GM12891 (cell line): ENCODE data around the gene AGBL5.
"Not testable (repeated sequence)": the region's sequence is repeated elsewhere in the genome, so short reads cannot be mapped to it uniquely, and the experiment has no call there.

Experiments used
- DNase-seq: peaks from one replicate; pipeline ENCODE4 v3.0.0; 2011; ENCODE audit warnings: low spot score; ENCODE audit not compliant: insufficient read length
- FAIRE-seq: peaks from 2 replicates; lab custom pipeline; 2011; peaks lifted over from hg19 to GRCh38; lab: Jason Lieb, UNC
- PAX5 ChIP-seq: IDR thresholded peaks from 2 replicates; pipeline ENCODE4 v1.6.1; 2011; ENCODE audit warnings: low read length, moderate library complexity, mild to moderate bottlenecking; ENCODE audit not compliant: insufficient read depth, severe bottlenecking
- POLR2A ChIP-seq: IDR thresholded peaks from 2 replicates; pipeline ENCODE4 v1.6.1; 2011; ENCODE audit warnings: low read depth, low read length, control low read depth
- POLR2AphosphoS5 ChIP-seq: IDR thresholded peaks from 2 replicates; pipeline ENCODE4 v1.6.1; 2011; ENCODE audit warnings: low read depth, low read length, control low read depth
- POU2F2 ChIP-seq: IDR thresholded peaks from 2 replicates; pipeline ENCODE4 v1.6.1; 2011; ENCODE audit warnings: low read depth, mild to moderate bottlenecking, control low read depth, low read length, moderate library complexity
- SPI1 ChIP-seq: IDR thresholded peaks from 2 replicates; pipeline ENCODE4 v1.6.1; 2011; ENCODE audit warnings: low read depth, low read length, control low read depth
- TAF1 ChIP-seq: IDR thresholded peaks from 2 replicates; pipeline ENCODE4 v1.6.1; 2011; ENCODE audit warnings: low read depth, low read length, control low read depth

Gene AGBL5

GRCh38 chr2:27095745-27096651 lies 44.5 kb downstream of the AGBL5 start:
- DNase-seq (peak; percentile 75), FAIRE-seq (peak; percentile 88)
- TF ChIP-seq POLR2AphosphoS5 = no peak
- TF ChIP-seq SPI1 = 0 out of 2 replicates have a peak, but pooled peaks have one; percentile 4

DNA sequence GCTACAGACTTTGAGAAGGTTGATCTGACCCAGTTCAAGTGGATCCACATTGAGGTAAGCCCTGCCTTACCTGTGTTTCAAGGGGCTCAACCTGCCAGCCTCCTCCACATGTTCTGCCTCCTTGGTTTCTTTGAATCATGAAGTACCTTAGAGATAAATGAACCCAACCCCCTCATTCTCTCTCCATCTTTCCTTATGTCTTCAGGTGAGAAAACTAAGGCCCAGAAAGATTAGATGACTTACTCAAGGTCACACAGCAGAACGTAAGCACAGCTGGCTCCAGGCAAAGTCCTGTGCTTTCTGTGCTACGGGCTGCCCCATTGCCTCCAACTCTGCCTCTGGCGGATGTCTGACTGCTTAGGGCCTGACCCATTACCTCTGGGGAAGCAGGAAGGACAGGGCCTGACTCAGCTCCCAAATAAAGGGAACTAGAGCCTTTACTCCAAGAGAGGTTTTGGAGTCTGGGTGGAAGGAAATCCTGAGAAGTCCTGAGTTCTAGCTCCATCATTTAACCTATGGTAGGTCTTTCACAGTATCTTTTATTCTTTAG lies 45.4 kb downstream of the AGBL5 start:
- FAIRE-seq = no peak
- TF ChIP-seq SPI1 (no peak), TAF1 (no peak), POLR2AphosphoS5 (no peak)

GRCh38 chr2:27097341-27097740 lies 45.9 kb downstream of the AGBL5 start:
- FAIRE-seq (no peak), DNase-seq (no peak)
- TF ChIP-seq POU2F2 = no peak
- no peak for TF ChIP-seq TAF1
- no peak for TF ChIP-seq PAX5
- TF ChIP-seq POLR2AphosphoS5 = no peak
- no peak for TF ChIP-seq POLR2A
- TF ChIP-seq SPI1 = no peak

More for the DNA sequence above, 45.4 kb downstream of the AGBL5 start:
- no peak for DNase-seq

DNA sequence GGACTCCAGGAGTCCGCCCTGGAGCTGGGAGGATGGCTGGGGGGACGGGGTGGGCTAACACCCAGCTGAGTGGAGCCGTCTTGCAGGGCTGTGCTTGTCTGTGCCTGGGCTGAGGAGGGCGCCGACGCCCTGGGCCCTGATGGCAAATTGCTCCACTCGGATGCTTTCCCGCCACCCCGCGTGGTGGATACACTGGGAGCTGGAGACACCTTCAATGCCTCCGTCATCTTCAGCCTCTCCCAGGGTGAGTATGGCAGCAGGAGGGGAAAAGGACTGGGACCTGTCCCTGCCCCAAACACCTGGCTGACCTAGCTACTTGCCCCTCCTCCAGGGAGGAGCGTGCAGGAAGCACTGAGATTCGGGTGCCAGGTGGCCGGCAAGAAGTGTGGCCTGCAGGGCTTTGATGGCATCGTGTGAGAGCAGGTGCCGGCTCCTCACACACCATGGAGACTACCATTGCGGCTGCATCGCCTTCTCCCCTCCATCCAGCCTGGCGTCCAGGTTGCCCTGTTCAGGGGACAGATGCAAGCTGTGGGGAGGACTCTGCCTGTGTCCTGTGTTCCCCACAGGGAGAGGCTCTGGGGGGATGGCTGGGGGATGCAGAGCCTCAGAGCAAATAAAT lies 48.0 kb downstream of the AGBL5 start:
- no peak for DNase-seq
- TF ChIP-seq TAF1 (no peak), POU2F2 (no peak), POLR2AphosphoS5 (no peak), SPI1 (no peak), POLR2A (no peak), PAX5 (no peak)
- FAIRE-seq = no peak

GRCh38 chr2:27100036-27100435 lies 48.6 kb downstream of the AGBL5 start:
- DNase-seq = no peak
- TF ChIP-seq POU2F2 (no peak), TAF1 (no peak), POLR2A (no peak), SPI1 (no peak), PAX5 (no peak), POLR2AphosphoS5 (no peak)
- FAIRE-seq = no peak

DNA sequence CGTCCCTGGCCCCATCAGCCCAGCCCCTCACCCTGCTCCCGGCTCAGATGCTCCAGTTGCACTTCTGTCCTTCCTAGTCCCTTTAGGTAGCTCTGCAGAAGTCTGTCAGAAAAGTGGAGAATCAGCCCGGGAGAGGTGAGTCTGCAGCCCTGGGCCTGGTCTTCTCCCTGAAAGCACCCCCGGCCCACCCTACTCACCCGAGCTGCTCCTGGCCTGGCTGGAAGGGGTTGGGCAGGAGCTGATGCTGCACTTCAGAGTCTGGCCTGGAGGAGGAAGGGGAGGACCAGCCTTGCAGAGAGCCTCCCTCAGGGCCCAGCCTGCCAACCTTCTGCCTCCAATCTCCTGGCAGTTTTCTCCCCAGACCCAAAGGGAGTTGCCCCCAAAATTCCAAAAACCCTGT lies 50.9 kb downstream of the AGBL5 start:
- no peak for FAIRE-seq
- DNase-seq = no peak
- TF ChIP-seq TAF1 (no peak), POU2F2 (no peak), POLR2AphosphoS5 (no peak), SPI1 (no peak), POLR2A (no peak), PAX5 (no peak)

GRCh38 chr2:27105981-27106380 lies 54.5 kb downstream of the AGBL5 start:
- DNase-seq (no peak), FAIRE-seq (no peak)
- no peak for TF ChIP-seq SPI1
- no peak for TF ChIP-seq PAX5
- no peak for TF ChIP-seq TAF1
- TF ChIP-seq POLR2A = no peak
- no peak for TF ChIP-seq POLR2AphosphoS5
- no peak for TF ChIP-seq POU2F2

GRCh38 chr2:27108221-27108620 lies 56.8 kb downstream of the AGBL5 start:
- DNase-seq (no peak), FAIRE-seq (no peak)
- TF ChIP-seq PAX5 (no peak), POLR2A (no peak), SPI1 (no peak), POLR2AphosphoS5 (no peak), TAF1 (no peak), POU2F2 (no peak)

DNA sequence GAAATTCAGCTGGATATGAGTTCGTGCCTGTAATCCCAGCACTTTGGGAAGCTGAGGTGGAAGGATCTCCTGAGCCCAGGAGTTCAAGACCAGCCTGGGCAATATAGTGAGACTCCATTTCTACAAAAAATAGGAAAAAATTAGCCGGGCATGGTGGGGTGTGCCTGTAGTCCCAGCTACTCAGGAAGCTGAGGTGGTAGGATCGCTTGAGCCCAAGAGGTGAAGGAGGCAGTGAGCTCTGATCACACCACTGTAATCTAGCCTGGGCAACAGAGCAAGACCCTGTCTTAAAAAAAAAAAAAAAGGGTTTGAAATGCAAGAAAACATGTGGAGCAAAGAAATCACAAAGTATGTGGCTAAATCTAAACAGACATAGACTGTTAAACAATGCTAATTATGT lies 57.6 kb downstream of the AGBL5 start:
- DNase-seq = no peak
- FAIRE-seq = no peak
- TF ChIP-seq PAX5 = no peak
- no peak for TF ChIP-seq POLR2AphosphoS5
- no peak for TF ChIP-seq POU2F2
- TF ChIP-seq POLR2A = no peak
- no peak for TF ChIP-seq SPI1
- TF ChIP-seq TAF1 = no peak

- DNase-seq, FAIRE-seq: not testable (repeated sequence)
Measured at GRCh38 chr2:27110603-27111352, 59.3 kb downstream of the AGBL5 start.

GRCh38 chr2:27111392-27112078 lies 60.1 kb downstream of the AGBL5 start:
- DNase-seq, FAIRE-seq: not testable (repeated sequence)
